Occipital lobe (tissue), 2 donors: ENCODE measurements around the gene TMEM238. TPM values are rescaled to one million over a fixed set of nuclear protein-coding genes. Genes with fewer than 3 reads are reported as not detected.

ENCODE experiments used
- DNase-seq: peaks from one replicate; lab custom pipeline; 2025; lab: John Stamatoyannopoulos, UW
- total RNA-seq: library from RNA; depleted of rRNA; stranded (reverse); fragments of >200 nt; gene quantifications from one replicate; pipeline ENCODE4 v1.2.3, GENCODE V29; 2014

TMEM238 gene
- total RNA-seq, 1 donor from 2014 or later = not detected

DNA sequence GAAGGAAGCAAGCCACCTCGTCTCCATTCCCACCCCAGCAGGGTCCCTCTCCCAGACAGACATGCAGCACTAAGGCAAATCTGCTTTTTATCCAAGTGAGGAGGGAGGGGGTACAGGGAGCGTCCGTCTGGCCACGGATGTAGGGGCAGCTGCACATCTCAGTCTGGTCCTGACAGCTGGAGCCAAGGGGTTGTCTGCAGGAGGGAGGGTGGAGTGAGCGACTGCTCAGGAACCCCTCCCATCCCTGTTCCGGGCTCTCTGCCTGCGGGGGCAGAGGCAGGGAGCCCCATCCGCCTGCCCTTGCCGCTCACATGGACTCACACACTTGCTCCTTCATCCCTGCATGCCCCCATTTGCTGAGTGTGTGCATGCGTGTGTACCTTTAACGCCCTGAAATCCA, 4.9 kb downstream of the TMEM238 start:
- no peak for DNase-seq

GRCh38 chr19:55377356-55378131, 6.5 kb downstream of the TMEM238 start:
- DNase-seq = no peak

- DNase-seq = no peak
Observed at GRCh38 chr19:55376241-55376933, 7.7 kb downstream of the TMEM238 start, which contains the start of gene TMEM190. Gene TMEM190, plus strand, starts transcription at chr19:55376826. Its CDS starts 28 bp downstream, at chr19:55376854.

GRCh38 chr19:55373993-55374757, 9.9 kb downstream of the TMEM238 start:
- DNase-seq = no peak

DNA sequence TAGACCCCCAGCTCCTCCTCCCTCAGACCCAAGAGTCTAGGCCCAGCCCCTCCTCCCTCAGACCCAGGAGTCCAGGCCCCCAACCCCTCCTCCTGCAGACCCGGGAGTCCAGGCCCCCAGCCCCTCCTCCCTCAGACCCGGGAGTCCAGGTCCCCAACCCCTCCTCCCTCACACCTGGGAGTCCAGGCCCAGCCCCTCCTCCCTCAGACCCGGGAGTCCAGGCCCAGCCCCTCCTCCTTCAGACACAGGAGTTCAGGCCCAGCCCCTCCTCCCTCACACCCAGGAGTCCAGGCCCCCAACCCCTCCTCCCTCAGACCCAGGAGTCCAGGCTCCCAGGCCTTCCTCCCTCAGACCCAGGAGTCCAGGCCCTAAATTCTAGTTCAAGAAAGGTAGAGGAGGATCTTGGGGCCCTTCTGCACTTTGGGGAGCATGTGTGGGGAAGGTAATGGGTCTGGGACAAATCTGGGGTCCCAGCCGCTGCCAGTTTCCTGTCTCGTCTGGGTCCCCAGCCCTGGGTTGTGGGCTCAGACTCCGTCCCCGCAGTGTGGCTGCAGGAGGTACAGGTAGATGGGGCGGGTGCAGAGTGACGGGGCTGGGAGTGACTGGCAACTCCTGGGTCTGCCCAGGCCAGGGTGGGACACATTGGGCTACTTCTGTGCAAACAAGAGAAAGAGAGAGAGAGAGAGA, 10.6 kb downstream of the TMEM238 start:
- DNase-seq = no peak

- DNase-seq = no peak
Observed at GRCh38 chr19:55372316-55373081, 11.6 kb downstream of the TMEM238 start.

DNA sequence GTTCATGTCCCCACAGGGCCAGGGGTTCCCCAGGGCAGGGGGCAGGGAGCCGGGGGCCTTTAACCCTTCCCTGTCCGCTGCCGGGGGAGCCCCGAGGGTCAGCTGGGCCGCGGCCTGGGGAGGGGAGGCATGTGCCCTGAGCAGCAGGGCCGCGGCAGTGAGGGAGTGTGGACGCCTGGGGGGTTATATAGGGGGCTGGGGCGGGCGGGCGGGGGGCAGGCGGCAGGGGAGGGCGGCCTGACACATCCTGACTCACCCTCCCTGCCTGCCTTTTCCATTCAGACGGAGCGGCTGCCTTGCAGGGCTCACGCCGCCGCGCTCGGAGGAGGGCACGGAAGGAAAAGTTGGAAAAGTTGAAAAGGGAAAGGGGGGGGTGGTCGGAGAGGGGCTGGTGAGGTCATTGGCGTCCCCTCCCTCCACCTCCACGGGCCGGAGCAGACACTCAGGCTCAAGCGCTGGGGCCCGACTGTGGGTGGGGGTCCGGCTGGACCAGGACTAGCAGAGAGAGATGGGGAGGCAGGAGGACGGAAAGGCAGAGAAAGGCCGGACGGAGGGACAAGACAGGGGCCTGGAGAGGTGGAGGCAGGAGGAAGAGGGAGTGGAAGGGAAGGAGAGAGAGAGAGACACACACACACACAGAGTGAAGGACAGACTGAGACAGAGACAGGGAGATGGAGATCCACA, 13.6 kb downstream of the TMEM238 start, which contains the start of gene IL11:
Gene IL11 (minus strand): TSS at position 159 of the 684 bp plus-strand sequence. CDS start 153 bp downstream, at position 6.
- no peak for DNase-seq

- DNase-seq = no peak
Observed at GRCh38 chr19:55369653-55370304, 14.3 kb downstream of the TMEM238 start.

- no peak for DNase-seq
Observed at GRCh38 chr19:55368701-55369563, 15.2 kb downstream of the TMEM238 start.

DNA sequence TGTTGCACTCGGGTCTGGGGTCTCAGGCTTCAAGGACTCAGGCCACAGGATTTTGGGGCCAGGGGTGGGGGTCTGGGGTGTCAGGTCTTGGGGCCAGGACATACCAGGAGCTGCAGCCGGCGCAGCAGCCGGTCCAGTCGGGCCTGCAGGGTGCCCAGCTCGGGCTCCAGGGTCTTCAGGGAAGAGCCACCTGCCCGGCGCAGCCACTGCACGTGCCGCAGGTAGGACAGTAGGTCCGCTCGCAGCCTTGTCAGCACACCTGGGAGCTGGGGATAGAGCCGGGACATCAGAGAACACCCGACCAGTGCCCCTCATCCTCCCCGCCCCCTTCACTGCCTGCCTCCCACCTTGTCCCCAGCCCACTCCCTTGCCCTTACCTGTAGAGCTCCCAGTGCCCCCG, 16.0 kb downstream of the TMEM238 start:
- no peak for DNase-seq

DNA sequence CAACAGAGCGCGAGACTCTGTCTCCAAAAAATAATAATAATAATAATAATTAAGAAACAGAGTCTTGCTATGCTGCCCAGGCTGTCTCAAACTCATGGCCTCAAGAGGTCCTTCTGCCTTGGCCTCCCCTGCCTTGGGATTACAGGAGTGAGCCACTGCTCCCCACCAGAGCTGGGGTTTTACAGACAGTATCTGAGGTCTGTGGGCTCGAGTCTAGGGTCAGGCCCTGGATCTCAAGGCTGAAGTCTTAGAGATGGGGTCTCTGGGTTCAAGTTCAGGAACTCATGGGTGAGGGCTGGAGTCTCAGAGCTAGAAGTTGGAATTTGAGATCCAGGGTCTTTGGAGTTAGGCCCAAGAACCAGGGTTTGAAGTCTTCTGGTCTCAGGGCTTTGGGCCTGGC, 17.3 kb downstream of the TMEM238 start:
- no peak for DNase-seq

DNA sequence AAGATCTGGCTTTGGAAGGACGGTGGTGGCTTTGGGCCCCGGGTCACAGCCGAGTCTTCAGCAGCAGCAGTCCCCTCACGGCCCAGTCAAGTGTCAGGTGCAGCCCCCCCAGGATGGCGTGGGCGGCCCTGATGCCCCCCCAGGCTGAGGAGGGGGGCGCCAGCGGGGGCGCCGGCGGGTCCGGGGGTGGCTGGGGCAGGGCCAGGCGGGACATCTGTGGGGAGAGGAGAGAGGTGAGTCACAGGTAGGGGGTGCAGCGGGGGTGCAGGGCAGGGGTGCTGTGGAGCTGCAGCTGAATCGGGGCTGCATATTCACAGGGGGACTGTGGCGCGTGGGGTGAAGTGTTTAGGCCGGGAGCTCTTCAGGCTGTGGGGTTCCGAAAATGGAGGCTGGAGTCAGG, 18.1 kb downstream of the TMEM238 start:
- DNase-seq = no peak

DNA sequence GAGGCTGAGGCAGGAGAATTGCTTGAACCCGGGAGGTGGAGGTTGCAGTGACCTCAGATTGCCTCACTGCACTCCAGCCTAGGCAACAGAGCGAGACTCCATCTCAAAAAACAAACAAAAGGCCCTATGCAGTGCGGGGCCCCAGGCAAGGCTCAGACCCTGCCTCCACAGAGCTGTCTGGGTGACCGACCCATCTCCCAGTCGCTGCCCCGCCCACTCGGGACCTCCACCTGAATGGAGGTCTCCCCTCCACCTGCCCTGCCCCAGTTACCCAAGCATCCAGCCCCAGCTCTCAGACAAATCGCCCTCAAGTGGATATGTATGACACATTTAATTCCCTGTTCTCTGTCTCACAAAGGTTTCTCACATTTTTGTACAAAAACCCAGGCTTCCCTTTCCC, 18.8 kb downstream of the TMEM238 start:
- DNase-seq = no peak

DNA sequence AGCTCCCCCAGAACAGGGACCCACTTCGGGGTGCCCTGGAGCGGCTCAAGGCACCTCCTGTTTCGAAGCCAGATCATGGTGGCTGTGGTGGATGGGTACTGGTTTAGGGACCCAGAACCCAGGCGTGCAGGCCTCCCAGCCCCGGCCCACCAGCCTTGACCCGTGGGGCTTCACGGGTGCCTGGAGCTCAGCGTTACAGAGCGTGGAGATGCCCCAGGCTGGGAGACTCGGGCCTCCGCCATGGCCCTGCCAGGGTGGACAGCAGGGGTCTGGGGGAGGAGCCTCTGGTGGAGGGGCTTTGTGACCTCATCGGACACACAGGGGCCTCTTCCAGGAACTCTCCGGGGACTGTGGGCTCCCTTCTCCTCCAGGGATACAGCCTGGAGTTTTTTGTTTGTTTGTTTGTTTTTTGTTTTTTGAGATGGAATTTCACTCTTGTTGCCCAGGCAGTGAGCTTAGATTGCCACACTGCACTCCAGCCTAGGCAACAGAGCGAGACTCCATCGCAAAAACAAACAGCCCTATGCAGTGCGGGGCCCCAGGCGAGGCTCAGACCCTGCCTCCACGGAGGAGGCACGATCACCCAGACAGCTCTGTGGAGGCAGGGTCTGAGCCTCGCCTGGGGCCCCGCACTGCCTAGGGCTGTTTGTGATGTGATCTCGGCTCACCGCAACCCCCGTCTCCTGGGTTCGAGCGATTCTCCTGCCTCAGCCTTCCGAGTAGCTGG, 20.9 kb downstream of the TMEM238 start, which contains the start of gene GARIN5B:
Gene GARIN5B (minus strand): TSS at position 271 of the 727 bp plus-strand sequence. CDS start 194 bp downstream, at position 77.
- DNase-seq = no peak

GRCh38 chr19:55362174-55362989, 21.7 kb downstream of the TMEM238 start:
- DNase-seq = no peak

GRCh38 chr19:55360902-55361301, 23.2 kb downstream of the TMEM238 start:
- no peak for DNase-seq
